CD4-positive, alpha-beta T cell treated with Interleukin-10 for 1 hour (primary cell): ENCODE data around the gene STAT6.
A peak's percentile ranks its signal among the peaks of the same experiment; 100 is the strongest.

ENCODE experiments used
- DNase-seq: peaks from one replicate; pipeline ENCODE4 v3.0.0-alpha.2; 2020

STAT6 gene, protein sequence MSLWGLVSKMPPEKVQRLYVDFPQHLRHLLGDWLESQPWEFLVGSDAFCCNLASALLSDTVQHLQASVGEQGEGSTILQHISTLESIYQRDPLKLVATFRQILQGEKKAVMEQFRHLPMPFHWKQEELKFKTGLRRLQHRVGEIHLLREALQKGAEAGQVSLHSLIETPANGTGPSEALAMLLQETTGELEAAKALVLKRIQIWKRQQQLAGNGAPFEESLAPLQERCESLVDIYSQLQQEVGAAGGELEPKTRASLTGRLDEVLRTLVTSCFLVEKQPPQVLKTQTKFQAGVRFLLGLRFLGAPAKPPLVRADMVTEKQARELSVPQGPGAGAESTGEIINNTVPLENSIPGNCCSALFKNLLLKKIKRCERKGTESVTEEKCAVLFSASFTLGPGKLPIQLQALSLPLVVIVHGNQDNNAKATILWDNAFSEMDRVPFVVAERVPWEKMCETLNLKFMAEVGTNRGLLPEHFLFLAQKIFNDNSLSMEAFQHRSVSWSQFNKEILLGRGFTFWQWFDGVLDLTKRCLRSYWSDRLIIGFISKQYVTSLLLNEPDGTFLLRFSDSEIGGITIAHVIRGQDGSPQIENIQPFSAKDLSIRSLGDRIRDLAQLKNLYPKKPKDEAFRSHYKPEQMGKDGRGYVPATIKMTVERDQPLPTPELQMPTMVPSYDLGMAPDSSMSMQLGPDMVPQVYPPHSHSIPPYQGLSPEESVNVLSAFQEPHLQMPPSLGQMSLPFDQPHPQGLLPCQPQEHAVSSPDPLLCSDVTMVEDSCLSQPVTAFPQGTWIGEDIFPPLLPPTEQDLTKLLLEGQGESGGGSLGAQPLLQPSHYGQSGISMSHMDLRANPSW

DNA sequence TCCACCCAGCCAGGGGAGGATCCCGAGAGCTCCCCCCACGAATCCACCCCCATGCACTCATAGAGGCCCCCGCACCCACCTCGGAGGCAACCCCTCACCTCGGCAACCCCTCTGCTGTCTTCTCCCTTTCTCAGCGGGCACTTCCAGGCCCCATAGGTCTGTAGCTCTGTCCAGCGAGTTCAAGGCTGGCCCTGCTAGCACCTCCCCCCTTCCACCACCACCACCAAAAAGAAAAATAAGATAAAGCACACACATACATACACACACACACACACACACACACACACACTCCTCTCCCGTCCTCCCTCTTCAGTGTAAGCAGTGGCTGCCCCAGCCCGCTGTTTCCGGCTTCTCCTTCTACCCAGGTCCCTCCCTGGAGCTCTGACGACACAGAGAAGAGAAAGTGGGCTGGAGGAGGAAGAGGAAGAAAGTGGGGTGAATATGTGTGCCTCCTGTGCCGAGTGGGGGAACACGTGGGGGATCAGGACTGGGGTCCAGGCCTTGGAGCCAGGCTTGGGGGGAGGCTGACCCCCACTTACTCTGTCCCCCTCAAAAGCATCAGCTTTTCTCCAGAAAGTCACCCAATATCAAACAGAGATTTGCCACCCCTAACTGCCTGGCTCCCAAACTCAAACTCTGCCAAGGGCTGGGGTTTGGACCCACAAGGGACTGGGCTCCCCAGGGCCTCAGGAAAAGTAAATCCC lies at the start of gene STAT6:
TSS of gene STAT6 (minus strand) at position 332 of the 704 bp plus-strand sequence. CDS start 3,084 bp downstream, outside the sequence.
- DNase-seq = peak; percentile 93

GRCh38 chr12:57160741-57161140 lies 49.6 kb upstream of the STAT6 start:
- DNase-seq = no peak

DNA sequence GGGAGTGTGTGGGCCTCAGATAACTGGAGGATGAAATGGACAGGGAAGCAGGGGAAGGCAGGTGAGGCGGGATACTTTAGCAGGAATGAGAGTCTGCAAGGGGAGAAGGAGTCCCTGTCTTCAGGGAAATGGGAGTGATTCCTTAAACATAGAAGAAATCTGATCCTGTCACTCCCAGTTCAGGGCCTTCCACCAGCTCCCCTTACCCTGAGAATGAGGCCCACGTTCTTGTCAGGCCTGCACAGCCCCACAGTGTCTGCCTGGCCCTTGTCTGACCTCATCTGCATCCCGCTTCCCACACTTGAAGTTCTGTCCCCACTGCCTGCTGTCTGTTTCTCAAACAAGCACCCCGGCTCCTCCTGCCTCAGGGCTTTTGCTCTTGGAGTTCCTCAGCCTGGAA lies 48.9 kb upstream of the STAT6 start:
- DNase-seq = no peak

- DNase-seq = no peak
Measured at GRCh38 chr12:57159311-57159710, 48.1 kb upstream of the STAT6 start.

DNA sequence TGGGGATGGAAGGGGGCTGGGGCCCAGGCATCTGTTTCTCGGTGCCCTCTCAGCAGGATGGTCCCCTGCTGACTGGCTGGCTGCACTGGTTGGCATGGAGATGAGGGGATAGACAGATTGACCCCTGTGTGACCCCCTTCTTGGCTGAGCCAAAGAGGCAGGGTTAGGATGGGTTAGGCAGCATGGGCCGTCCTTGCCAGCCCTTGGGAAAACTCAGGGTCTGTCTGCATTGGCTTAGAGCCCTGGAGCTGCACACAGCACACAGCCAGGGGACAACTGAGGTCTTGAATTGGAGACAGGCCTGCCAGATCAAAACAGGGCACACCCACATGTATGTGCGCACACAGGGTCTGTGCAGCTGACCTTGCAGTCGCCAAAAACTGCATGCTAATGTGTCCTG lies 47.5 kb upstream of the STAT6 start:
- DNase-seq = no peak

DNA sequence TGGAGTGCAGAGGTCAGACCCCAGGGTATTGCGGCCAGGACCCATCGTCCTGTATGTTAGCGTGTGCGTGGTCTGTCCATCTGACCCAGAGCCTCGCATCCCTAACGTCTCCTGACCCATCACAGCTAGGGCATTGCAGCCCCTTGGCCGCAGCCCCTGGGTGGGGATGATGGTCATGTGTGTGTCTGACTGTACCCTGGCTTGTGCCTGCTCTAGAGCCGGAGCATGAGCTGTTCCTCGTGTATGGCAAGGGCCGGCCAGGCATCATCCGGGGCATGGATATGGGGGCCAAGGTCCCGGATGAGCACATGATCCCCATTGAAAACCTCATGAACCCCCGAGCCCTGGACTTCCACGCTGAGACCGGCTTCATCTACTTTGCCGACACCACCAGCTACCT lies 47.0 kb upstream of the STAT6 start:
- DNase-seq = no peak

DNA sequence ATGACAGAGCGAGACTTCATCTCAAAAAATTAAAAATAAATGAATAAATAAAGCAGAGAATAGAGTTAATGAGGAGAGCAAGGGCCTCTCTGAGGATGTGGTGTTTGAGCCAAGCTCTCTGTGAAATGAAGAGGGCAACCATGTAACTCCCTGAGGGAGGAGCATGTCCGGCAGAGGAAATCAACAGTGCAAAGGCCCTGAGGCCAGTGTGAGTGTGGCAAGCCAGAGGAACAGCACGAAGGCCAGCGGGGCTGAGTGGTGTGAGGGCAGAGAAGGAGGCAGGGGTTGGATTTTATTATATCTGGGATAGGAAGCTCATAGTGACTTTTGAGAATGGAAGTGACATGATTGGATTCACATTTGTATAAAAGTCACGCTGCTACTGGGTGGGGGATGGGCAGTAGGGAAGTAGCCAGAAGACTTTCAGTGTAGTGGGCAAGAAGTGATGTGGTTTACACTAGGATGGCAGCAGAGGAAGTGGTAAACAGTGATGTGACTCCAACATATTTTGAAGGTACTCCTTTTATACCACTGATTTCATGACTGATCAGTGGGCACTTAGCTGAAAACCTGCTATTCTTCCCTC lies 46.5 kb upstream of the STAT6 start:
- peak; percentile 5 for DNase-seq

DNA sequence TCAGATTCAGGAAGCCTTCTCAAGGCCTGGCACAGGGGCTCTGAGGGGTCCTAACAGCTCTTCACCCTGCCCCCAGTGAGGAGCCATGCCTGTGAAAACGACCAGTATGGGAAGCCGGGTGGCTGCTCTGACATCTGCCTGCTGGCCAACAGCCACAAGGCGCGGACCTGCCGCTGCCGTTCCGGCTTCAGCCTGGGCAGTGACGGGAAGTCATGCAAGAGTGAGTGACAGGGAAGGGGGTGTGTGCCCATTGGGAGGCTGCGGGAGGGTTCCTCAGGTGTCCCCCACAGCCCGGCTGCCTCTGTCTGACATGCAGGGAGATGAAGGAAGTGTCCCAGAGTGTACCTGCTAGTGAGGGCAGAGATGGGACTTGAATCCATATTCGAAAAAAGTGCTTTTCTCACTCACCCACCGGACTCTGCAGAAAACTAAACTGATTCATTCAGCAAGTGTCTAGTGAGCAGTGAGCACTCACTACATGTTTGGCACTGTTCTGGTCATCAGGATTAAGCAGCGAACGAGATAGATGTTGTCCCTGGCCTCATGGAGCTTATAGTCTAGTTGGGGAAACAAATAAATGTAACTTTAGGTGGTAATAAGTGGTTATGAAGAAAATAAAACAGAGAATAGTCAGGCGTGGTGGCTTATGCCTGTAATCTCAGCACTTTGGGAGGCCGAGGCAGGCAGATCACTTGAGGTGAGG lies 45.7 kb upstream of the STAT6 start:
- DNase-seq = no peak

DNA sequence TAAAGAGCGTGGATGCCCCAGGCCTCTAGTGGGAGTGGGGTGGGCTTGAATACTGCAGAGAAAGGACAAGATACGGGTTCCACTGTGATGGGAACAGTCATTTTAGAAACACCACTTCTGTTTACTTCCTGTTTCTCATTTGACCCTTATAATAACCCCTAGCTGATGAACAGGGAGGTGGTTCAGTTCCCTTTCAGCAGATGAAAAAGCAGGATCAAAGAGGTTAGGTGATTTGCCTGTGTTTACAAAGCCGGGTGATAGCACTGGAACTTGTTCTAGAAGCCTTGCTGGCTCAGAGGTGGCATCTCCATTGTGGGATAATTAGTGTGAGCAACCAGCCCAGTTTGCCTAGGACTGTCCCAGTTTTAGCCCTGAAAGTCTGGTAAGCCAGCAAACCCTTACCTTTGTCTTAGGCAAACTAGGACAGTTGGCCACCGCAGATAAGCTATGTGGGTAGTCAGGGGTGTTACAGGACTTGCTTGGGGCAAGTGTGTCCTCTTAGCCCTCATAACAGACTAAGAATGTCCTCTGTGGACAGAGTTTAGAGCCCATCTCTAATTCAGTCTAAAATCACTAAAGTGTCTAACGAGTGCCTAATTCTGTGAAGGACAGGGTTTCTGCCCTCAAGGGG lies 43.8 kb upstream of the STAT6 start:
- DNase-seq = no peak

DNA sequence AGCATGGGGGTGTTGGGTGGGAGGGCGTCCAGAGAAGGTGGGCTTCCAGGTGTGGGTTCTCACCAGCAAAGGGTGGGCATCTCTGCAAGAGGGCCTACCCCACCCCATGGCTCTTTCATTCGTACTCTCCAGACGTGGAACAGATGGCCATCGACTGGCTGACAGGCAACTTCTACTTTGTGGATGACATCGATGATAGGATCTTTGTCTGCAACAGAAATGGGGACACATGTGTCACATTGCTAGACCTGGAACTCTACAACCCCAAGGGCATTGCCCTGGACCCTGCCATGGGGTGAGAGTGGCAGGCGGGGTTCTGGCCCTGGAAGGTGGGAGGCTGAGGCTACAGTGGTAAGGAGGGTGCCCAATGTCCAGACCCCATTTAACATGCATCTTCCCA lies 42.9 kb upstream of the STAT6 start:
- no peak for DNase-seq

GRCh38 chr12:57153415-57153997 lies 42.3 kb upstream of the STAT6 start:
- DNase-seq = no peak

DNA sequence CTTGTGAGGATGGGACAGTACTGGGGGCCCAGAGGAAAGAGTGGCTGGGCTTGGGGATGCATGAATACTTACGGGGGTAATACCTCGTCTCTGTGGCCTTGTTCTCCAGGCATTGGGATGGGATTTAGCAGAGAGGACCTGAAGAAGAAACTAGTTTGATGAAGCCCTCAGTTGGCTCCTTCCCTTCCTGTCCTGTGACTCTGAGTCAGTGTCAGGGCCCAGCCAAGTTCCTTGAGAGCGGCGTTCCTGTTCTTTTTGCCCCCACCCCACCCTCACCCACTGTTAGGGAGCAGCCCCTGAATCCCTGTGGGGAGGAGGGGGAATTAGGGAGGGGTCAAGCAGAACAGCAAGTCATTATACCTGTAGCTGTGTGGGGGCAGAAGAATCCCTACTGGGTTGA lies 41.5 kb upstream of the STAT6 start:
- no peak for DNase-seq

DNA sequence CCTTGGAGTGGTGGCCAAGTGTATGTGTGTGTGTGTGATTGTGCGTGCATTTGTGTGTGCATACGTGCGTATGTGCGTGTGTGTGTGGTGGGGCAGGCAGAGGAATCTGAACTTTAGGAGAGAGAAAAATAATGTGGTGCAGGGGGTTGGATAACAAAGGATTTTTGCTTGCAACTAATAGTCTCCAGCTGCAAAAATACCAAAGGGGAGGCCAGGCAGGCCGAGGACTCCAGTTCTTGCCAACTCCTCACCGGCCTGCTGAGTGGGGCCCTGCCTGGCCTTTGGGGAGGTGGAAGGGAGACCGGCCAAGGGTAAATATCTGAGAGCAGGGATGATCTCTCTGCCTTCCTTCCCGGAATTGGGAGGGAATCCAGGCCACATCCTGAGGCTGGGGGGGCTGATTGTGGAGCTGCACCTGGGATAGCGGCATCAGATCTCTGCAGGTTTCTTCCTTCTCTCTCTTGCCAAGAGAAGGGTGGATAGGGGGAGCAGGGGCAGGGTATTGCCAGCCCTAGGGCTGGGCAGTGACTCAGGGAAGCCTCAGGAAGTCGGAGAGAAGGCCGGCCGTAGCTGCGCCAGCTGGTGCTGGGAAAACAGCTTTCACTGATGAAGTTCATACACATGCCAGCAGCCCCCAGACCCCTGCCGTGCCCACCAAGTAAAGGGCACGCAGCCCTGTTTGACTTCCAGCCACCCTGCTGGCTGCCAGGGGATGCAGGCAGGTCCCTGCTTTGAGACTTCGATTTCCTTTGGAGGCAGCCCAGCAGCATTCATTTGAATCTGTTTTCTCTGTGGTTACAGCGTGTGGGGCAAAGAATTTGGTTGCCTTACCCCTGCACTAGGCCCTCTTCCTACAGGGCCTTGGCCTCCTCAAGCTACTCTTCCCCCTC lies 40.8 kb upstream of the STAT6 start:
- no peak for DNase-seq

DNA sequence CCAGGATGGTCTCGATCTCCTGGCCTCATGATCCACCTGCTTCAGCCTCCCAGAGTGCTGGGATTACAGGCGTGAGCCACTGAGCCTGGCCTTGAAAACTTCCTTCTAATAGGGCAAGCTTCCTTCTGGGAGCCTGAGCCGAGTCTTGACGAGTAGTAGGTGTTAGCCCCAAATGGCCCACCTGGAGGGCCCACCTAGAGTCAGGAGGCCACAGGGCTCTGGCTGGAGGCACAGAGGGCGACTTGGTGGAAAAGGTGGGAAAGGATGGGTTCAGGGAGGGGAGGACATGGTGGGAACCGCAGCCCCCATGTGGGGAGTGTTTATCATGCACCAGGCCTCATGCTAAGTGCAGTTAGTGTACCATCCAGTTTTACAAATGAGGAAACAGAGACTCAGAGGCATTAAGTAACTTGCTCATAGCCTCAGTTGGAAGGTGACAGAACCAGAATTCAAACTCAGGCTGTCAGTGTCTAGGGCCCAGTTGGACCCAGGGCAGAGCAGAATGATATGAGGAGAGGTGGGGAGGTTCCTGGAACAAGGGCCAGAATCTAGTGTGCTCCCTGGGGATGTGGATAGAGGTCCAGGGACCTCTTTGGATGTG lies 39.3 kb upstream of the STAT6 start:
- DNase-seq = no peak

DNA sequence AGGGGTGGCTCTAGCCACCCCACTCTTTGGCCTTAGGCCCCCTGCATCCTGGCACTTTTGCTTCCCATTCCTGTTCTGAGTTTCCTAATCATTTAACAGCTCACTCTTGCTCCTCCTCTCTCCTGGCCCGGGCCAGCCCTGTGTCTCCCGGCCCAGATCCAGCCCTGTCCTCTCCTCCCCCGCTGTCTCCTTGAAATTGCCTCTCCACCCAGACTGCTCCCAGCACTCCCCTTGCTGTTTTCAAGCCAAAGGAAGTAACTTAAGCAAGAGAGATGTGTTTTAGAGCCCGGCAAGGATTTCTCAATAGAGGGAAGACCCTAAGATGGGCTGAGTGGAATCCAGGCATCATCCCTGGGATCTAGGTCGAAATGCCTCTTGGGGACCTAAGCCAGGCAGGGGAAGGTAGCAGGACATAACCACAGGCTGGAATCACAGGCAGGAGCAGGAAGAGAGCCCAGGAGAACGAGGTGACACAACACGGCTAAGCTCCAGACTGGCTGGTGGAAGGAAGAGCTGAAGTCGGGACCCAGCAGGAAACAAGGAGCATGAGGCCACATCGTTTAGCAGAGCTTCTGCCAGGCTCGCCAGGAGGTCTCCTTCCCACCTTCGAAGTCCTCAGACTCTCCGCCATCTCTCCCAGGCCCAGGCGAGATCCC lies 38.2 kb upstream of the STAT6 start:
- no peak for DNase-seq

GRCh38 chr12:57148469-57149244 lies 37.5 kb upstream of the STAT6 start:
- no peak for DNase-seq

DNA sequence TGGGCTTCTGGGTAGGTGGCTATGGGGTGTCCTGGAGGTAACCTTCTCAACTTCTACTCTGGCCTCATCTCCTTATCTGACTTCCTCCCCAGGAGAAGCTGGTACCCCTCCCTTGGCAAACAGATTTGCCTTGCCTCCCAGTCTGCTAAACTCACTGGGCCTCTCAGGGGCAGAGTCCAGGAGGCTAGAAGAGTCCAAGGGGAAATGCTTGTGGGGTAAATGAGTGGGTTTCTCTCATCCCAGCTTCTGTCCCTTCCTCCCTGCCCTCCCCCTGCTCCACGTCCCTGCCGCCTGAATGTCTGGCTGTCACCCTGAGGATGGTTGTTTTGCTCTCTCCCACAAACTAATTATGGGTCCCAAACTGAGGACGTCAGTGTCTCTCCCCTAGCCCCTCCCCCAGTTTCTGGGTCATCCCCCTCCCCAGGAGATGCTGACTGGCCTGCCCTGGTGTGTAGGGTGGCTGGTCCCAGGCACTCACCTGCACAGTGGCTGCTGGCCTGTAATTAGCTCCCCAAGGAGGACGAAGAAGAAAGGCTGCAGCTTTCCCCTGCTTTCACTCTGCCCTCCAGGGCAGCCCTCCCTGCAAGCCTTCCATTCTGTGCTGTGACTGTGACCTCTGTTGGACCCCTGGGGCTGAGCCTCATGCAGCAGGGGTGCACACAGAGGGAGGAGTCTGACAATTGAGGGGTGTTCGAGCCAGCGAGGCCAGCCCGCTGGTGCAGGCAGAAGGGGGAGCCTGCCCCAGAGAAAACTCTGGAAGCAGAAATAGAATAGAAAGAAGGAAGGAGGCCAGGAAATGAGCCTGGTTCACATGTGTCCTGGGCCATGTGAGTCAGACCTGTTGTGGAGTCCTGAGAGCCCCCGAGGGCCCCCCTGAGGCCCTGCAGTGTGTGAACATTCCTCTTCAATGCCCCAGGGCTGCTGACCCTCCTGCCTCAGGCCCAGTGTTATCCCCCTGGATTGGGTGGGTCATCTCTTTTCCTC lies 36.1 kb upstream of the STAT6 start, which contains the start of gene LRP1-AS:
TSS of gene LRP1-AS (minus strand) at position 659 of the 984 bp plus-strand sequence.
- DNase-seq = no peak
